NCI-H187 treated with DMSO at 0.1 percent for 48 hours (cell line): ENCODE data around the gene TBC1D9B.

Source experiments
- DNase-seq: peaks from one replicate; lab custom pipeline; 2025; lab: John Stamatoyannopoulos, UW

The TBC1D9B gene

DNA sequence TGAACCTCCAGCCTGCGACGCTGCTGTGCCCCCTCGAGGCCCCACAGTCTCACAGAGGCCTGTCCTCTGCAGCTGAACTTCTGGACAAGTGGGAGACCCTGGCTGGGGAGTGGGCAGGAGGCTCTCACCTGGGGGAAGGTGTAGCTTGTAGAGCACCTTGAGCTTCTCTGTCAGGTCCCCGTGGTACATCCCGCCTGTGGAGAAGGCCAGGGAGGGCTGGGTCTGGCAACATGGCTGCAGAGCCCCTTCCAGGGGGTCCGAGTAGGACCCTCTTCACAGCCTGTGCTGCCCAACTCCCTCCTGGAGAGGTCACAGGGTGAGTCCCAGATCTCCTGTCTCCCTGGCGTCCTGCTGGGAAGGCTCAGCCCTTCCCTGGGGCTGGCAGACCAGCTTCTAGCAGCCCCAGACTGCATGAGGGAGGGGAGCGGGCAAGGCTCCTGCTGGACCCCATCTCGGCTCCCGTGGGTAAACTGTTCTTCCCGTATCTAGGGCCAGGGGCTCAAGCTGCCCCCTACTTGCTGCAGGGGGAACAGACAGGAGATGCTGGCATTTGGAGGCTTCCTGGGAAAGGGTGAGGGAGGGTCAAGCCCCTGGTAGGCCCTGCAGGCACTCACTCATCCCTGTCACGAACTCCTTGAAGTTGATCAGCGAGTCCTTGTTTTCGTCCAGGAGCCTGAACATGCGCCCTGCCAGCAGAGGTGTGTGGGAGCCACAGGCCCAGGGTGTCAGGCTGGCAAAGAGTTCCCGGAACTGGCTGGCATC, 37.9 kb downstream of the TBC1D9B start:
- no peak for DNase-seq

DNA sequence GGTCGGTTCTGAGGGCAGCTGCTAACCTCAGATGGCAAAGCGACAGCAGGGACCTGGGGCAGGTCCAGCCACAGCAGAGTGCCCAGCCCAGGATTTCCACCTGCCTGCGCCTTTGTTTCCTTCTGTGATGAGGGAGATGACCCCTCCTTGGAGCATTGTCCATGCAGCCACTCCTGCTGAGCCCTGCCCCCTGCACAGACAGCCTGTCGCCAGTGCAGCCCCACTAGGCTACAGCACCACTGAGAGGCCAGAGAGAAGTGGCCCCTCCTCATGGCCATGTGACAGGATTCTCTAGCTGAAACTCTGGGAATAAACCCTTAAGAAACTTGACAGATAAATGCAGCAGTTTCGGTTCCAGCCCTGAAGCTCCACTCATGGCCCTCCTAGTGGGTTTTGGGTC, 38.6 kb downstream of the TBC1D9B start:
- DNase-seq, result no peak

DNA sequence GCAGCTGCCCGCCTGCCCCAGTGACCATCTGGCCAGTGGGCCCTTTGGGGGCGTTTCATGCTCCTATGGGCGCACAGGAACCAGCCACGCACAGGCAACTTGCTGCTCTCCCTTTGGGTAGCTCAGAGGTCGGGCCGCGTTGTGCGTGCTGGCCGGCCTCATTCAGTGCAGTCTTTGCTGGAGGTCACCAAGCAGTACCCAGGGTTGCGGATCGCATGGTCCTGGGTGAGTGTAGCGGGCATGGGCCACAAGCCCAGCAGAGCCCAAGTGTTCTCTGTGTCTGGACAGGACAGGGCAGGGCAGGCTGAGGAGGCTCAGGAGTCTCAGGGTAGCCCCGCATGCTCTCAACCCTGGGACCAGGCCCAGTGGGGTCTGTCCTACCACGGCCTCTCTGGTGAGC, 39.2 kb downstream of the TBC1D9B start:
- no peak for DNase-seq

DNA sequence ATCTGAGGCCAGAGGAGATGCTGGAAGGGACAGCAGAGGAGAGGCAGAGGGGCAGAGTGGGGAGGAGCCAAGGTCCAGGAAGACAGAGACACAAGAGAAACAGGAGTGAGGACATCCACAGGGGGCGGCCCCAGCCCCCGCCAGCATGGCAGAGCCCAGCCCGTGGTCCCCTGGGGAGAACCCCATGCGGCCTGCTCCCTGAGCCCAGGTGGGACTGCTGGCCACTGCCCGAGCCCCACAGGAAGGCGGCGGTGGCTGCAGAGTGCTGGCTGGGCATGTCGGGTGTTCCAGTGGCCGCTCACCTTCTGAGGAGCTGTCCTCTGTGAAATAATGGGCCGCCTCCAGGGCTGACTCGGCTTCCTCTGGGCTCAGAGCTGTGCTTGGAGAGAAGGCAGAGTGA, 40.2 kb downstream of the TBC1D9B start:
- DNase-seq, result no peak

DNA sequence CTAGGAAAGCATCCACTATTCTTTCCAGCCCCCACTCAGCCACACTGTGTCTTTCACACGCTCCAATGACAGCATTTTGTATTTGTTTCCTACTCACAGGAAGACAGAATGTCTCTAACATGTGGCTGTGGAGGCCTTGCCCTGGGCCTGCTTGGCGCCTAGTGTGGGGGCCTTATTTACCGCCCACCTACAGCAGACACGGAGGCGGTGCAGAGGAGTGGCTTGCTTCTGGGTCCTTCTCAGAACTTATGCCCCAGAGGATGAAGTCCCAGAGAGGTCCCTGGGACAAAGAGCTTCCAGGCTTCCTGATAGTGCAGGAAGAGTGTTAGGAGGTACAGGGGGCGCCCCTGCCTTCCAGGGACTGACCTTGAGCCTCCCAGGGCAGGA, 40.6 kb downstream of the TBC1D9B start:
- no peak for DNase-seq

DNA sequence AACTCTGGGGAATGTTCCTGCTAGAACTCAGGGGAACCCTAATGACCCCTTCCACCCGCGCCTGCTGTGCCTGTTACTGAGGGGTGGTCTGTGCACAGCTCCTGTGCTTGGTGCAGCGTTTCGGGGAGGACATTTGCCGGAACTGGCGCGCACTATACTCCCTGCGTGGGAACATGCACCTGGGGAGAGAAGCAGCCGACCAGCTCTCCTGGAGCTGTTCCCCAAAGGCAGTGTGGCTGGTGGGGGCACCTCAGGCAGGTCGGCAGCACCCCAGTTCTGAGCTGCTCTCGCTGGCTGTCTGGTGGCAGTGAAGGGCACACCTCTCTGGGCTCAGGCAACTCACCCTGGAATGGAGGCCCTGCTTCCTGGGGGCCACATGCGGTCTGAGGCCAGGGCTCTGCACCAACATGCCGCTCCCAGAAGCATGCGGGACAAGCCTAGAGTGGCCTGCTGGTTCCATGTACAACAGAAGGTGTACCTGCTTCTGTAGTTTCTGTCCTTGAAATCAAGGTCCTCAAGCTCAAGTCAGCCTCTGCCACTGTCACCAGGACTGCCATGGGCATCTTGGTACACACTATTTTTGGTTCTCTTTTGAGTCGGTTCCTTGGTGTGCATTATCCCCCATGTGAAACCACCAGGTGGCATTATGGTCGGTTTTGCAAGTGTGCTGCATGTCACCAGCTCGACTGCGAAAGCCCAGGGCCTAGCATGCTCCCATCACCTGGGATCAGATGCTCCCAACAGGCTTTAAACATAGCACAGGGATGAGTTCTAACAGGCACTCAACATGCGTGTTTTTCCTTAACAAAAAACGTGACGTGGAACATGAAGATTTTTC, 41.2 kb downstream of the TBC1D9B start:
- no peak for DNase-seq

DNA sequence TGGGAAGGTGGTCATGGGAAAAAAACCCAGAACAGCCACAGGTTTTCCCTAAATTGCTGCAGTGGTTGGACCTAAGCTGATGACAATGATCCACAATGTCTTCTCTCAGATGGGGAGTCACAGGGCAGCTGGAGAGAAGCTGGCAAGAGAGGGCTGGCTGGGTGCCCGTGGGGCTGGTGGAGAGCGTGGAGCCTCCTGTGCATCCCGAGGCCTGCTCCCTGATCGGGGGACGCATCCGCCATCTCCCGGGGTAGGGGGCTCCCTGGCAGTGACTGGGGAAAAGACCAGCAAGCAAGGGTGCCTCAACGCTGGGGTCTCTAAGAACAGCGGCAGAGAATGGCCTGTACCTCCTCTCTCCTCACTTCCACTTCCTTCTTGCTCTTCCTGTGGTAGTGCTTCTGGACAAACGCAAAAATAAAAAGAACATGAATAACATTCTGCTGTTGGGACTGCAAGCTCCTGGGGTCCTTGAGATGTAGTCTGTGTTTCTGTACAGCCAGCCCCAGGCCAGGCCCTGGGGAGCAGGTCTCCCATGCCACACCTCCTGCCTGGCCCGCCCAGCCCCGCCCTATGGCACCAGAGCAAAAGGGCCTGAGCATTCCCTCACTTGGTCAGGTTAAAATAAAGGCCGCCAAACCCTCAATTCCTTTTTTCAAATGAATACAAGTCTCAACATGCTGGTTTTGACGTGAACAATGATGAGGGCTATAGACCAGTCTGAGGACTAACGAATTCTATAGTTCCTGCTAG, 42.0 kb downstream of the TBC1D9B start:
- DNase-seq, result no peak

DNA sequence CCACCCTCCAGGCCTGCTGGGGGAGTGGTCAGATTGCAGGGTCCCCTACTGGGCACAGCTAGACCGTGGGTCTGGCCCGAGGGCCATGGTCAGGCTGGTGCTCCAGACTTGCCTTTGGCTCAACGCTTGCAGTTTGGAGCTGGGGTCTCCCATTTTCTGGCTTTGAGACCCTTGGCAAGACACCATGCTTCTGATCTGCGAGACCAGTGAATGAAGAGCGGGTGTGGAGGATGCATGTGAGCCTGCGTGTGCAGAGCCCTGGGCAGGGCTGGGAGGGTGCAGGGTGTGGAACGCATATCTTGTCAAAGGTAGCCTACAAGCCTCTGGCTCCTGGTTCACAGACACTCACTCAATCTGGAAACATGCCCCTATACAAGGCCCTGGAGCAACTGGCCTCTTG, 43.0 kb downstream of the TBC1D9B start:
- DNase-seq, result no peak

DNA sequence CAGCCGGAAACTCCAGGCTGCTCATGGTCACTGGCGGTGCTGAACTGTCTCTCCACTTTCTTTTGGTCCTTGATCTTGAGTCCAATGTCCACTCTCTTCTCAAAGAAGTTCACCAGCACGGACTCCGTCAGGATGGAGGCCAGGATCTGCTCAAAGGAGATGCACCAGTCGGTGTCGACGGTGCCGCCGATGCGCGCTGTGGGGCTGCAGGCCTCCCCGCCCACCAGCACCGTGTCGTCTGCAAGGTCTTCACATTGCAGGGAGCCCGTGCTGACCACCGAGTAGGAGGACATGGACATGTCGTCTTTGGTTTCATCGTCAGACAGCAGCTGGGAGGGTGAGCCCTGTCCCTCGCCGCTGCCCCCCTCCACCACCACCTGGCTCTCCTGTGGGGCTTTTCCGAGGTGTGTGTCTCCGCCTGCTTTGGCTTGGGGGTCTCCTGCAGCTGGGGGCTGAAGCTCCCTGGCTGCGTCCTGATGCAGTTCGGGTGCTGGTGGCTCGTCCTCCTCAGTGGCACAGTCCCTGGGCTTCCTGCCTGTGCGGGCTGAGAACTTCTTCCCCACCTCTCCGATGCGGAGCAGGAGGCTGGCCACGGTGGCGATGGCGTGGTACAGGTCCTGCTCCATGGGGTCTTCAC, 44.1 kb downstream of the TBC1D9B start:
- no peak for DNase-seq

DNA sequence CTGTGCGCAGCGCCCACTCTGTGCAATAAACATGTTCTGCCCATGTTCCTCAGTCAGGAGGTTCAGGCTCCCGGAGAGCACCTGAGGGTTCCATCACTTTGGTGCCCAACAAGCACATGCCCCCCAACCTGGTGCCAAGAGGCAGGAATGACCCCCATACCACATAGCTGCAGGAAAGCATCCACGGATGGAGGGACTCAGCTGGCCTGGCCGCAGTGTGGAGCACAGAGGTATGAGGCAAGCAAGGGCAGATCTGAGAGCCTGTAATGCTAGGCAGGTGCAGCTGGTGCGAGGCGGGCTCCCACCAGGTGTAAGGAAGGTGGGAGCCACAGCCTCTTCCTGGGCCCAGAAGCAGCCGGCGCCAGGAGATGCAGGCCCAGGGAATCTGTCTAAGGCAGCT, 44.8 kb downstream of the TBC1D9B start:
- DNase-seq, result no peak

DNA sequence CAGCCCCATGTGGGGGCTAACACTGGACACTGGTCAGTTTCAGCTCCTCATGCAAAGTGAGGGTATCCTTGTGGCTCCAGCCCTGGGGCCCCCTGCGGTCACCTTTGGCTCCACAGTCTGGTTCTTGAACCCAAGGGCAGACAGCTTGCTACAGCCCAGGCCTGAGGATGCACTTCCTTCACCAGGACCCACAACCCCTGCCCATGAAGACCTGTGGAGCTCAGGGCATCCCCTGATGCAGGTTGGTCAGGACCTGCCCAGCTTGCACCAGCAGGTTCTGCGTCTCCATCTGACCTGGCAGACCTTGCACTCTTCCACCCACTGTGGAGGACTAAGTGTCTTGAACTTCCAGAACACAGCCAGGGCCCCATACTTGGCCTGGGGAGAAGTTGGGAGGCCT, 45.4 kb downstream of the TBC1D9B start:
- DNase-seq, result no peak

DNA sequence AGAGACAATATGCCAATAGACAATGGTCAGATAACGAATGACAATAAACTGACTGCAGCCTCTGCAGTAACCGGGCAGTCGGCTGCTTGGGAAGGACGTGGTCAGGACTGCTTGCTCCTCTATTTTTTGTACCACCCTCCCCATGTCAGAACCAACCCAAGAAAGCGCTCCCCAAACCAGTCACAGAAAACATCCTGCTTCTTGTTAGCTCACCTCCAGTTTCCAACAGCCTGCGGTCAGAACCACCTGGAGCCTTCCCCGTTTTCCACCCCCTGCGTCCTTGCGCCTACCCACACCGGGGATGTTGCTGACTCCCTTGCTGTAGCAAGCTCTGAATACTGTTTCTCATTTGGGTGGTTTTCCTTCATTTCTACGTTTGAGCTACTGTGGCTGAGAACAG, 47.4 kb downstream of the TBC1D9B start:
- no peak for DNase-seq

DNA sequence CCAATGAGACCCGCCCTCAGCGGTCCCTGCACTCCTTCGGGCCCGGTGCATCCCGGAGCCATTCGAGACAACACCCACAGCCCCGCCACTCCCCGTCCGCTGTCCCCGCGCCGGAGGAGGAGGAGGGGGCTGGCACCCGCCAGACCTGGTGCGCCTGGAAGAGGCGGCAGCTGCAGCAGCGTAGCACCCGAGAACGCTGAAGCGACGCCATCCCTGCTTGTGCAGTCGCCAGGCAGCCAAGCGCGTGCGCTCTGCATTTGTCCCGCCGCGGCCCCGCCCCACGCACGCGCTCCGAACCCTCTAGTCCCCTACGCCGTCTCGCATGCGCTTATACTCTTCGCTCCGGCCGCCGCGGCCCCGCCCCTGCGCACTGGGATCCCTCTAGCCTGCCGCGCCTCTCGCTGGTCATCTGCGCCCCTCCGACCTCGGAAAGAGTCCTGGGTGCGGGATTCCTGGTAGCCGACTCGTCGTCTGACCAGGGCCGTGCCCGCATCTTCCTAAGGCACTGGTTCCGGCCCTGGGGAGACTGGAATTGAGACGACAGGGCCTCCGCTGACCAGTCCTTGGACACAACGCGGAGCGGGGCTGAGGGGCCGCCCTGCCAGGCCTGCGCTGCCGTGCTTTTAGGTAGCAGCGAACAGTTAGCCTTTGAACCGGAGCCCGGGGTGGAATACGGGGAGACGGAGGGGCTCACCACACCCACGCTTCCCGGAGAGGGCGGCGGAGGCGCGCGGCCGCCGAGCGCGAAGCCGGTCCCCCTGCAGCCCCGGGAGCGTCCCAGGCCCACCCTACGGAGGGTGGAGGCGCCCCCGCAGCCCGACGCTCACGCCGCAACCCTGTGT, 48.9 kb downstream of the TBC1D9B start, which contains the start of gene MRNIP:
MRNIP (minus strand) TSS at position 232 of the 842 bp plus-strand sequence; CDS start at position 211, 21 bp downstream.
- peak; percentile 76 for DNase-seq

DNA sequence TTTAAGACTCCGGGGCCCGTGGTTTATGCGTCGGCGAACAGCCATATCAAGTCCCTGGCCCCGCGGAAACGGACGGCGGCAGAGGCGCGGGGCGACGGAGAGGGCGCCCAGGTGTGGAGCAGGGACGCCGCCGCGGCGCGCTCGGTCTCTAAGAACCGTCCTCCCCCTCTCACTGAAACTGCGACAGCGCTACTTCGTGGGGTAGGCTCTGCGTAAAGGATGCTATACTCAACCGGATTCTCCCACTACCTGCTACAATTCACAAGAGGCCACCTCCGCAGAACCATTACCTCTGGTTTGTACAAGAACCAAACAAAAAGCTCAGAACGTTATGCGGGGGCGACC, 49.5 kb downstream of the TBC1D9B start:
- DNase-seq, result peak; percentile 3

DNA sequence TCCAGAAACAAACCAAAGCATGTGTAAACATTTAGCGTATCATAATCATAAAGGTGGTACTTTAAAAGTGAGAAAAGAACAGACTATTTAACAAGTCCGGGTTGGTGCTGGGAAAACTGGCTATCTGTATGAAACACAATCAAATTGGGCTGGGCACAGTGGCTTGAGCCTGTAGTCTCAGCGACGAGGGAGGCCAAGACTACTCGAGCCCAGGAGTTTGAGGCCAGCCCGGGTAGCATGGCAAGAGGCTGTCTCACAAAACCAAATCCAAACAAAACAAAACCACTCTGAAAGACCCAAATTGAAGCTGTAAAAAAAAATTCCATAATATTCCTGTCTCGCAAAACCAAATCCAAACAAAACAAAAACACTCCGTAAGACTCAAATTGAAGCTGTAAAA, 53.3 kb downstream of the TBC1D9B start:
- no peak for DNase-seq

DNA sequence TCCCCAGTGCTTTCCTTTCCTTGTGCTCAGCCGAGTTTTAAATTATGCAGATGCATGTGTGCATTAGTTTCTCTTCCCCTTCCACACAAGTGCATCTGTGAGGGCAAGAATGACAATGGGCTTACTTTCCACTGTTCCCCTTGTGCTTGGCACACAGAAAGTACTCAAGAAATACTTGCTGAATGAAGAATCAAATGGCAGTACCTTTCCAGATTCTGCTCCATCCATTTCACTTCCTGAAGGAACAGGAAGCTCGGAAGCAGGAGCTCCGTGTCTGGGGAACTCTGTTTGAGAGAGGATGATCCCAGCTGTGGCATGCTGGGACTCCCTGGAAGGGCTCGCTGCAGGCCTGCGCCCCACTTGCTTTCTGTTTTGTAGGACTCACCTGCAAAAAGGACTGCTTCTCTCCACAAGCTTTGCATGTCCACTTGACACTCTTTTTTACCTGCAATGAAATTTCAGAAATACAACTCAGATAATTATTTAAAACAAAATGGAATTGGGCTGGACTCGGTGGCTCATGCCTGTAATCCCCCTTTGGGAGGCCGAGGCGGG, 54.6 kb downstream of the TBC1D9B start:
- DNase-seq, result no peak

DNA sequence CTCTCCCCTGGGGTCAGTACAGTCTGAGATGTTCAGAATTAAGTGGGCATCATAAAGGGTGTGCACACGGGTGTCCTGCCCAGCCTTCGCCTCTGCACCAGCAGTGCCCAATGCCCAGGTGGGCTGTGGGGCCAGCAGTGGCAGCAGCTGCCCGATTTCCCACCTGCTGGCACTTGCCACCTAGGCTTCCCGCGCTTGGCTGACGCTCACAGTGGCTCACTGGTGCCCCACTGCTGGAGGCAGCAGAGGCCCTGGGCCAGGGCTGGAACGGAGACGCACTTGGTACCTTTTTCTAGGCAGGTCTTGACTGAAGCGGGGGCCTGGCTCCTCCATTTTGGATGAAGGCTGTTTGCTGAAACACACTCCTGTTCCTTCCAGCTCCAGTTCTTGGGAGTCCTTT, 66.1 kb downstream of the TBC1D9B start:
- DNase-seq, result no peak

DNA sequence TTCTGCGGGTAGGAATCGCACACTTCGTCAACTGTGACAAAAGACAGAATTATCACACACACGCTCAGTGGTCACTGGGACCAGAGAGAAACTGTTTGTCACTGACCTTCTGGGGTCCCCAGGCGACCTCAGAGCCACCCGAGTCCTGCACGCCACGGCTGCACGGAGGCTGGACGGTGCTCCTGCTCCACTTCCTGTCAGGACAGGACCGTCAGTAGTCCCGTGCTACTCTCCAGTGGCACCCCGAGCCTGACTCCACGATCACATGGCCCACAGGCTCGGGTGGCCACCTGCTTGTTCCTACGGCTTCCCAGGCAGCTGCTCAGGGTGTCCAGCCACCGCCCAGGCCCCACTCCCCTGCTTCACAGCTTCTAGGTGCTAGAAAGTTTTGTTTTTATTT, 66.9 kb downstream of the TBC1D9B start:
- no peak for DNase-seq

DNA sequence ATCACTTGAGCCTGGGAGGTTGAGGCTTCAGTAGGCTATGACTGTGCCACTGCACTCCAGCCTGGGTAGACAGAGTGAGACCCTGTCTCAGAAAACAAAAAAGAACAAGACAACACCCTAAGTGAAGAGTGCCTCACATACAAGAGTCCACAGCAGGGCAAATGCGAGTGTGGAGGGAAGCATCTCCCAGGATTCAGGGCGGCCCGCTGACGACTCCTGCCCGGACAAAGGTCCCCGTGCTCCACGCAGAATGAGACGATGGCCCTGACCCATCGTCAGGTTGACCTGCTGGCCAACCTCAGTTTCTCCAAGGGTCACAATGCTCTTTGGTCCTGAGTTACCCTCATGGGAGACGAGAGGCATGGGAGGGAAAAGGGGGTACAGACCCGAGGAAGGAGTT, 67.4 kb downstream of the TBC1D9B start:
- no peak for DNase-seq

DNA sequence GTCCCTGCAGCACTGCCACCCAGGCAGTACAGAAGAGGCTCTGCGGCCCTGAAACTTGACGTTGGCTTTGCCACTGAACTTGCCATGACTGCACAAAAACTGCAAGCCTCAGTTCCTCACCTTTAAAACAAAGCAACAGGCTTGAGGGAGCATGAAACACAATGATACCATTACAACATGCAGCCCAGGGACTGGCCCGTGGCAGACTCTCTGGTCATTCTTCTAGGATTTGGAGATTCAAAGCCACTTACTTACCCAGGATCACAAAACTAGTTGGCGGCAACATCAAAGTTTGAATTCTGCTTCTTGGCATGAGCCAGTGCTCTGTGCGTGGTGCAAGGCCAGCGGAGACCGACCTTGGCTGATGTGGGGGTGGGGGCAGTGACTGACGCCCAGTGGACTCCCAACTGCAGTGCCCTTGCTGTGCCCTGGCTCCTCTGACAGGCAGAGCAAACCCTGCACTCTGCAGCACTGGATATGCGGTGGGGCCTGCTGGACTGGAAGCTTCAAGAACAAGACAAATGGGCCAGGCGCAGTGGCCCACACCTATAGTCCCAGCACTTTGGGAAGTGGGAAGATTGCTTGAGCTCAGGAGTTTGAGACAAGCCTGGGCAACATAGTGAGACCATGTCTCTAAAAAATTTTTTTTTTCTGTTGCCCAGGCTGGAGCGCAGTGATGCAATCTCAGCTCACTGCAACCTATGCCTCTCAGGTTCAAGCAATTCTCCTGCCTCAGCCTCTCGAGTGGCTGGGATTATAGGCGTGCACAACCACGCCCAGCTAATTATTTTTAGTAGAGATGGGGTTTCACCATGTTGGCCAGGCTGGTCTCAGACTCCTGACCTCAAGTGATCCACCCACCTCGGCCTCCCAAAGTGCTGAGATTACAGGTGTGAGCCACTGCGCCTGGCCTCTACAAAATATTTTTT, 68.1 kb downstream of the TBC1D9B start:
- no peak for DNase-seq
